ENCODE data around the gene DHX40.
"Not testable (repeated sequence)": the region's sequence is repeated elsewhere in the genome, so short reads cannot be mapped to it uniquely, and the experiment has no call there.

The DHX40 gene, protein sequence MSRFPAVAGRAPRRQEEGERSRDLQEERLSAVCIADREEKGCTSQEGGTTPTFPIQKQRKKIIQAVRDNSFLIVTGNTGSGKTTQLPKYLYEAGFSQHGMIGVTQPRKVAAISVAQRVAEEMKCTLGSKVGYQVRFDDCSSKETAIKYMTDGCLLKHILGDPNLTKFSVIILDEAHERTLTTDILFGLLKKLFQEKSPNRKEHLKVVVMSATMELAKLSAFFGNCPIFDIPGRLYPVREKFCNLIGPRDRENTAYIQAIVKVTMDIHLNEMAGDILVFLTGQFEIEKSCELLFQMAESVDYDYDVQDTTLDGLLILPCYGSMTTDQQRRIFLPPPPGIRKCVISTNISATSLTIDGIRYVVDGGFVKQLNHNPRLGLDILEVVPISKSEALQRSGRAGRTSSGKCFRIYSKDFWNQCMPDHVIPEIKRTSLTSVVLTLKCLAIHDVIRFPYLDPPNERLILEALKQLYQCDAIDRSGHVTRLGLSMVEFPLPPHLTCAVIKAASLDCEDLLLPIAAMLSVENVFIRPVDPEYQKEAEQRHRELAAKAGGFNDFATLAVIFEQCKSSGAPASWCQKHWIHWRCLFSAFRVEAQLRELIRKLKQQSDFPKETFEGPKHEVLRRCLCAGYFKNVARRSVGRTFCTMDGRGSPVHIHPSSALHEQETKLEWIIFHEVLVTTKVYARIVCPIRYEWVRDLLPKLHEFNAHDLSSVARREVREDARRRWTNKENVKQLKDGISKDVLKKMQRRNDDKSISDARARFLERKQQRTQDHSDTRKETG

DNA sequence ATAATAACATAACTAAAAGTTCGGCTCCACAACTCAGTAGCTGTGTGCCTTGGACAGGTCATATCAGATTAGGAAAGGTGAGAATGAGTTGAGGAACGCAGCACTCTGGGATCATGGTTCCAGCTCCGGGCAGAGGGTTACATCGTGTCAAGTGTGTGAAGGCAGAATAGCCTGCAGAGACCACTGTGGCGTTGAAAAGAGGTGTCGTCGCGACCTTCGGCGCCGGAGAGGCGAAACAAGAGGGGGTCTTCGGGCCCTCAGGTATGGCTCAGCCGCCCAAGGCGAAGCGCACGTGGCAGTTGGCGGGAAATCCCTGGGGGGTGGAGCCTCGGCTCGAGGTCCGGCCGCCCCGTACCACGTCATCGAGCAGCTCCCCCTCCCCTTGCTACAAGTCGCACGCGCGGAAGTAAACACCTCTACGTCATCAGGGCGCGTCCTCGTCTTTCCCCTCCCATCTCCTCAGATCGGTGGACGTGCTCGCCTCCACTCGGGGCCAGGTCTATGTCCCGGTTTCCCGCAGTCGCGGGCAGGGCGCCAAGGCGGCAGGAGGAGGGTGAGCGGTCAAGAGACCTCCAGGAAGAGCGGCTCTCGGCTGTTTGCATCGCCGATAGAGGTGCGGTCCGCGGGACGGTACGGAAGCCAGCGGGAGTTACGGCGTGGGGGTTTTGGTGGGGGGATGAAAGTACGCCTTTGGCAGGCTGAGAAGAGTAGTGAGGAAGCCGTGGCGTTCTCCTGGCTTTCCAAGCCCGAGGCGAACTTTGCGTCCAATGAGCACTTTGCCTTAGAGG is at the start of gene DHX40:
DHX40 (plus strand) TSS at position 440 of the 788 bp plus-strand sequence; CDS start at position 502, 62 bp downstream.
- peak; percentile 87 for DNase-seq (ENCODE audit: insufficient read length, low spot score)
- TF ChIP-seq, protein P1, sequence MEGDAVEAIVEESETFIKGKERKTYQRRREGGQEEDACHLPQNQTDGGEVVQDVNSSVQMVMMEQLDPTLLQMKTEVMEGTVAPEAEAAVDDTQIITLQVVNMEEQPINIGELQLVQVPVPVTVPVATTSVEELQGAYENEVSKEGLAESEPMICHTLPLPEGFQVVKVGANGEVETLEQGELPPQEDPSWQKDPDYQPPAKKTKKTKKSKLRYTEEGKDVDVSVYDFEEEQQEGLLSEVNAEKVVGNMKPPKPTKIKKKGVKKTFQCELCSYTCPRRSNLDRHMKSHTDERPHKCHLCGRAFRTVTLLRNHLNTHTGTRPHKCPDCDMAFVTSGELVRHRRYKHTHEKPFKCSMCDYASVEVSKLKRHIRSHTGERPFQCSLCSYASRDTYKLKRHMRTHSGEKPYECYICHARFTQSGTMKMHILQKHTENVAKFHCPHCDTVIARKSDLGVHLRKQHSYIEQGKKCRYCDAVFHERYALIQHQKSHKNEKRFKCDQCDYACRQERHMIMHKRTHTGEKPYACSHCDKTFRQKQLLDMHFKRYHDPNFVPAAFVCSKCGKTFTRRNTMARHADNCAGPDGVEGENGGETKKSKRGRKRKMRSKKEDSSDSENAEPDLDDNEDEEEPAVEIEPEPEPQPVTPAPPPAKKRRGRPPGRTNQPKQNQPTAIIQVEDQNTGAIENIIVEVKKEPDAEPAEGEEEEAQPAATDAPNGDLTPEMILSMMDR (IDR thresholded peaks at IDR 0.05; ENCODE audit: insufficient read depth, missing control alignments), result no peak
- no peak for FAIRE-seq

DNA sequence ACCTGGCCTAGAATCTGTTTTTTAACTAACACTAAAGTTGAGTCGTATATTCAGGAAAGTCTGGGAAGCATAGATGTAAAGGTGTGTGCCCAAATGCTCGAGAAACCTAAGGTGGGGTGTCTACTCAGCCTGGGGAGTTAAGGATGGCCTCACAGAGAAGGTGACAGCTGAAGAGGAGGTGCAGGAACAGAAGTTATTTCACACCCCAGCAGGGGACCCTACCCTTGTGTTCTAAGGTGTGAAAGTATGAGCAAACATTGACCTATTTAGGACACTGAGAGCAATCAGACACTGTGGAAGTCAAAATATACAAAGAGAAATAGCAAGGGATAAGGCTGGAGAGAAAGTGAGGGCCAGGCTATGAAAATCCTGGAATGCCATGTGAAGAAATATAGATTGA is 49.0 kb upstream of the DHX40 start:
- TF ChIP-seq, protein P1 (IDR thresholded peaks at IDR 0.05; ENCODE audit: insufficient read depth, missing control alignments), result no peak
- FAIRE-seq (no peak), DNase-seq (ENCODE audit: insufficient read length, low spot score) (no peak)

DNA sequence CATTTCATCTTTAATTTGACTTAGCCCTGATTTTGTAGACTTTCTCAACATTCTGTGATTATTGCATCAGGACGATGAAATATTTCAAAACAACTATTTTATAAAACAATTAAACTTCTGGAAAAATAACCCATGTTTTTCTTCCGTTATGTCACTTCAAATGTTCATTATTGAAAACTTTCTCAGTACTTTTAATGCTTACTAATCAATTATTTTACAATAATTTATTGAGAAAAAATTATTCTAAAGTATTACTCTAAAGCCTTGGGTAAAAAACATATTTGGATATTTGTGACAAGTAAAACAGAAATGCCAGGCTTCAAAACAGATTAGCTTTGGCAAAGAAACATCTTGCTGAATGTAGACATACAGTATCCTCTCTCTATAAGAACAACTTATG is 46.3 kb upstream of the DHX40 start:
- TF ChIP-seq, protein P1 (IDR thresholded peaks at IDR 0.05; ENCODE audit: insufficient read depth, missing control alignments), result no peak
- DNase-seq (ENCODE audit: insufficient read length, low spot score) (no peak), FAIRE-seq (no peak)

DNA sequence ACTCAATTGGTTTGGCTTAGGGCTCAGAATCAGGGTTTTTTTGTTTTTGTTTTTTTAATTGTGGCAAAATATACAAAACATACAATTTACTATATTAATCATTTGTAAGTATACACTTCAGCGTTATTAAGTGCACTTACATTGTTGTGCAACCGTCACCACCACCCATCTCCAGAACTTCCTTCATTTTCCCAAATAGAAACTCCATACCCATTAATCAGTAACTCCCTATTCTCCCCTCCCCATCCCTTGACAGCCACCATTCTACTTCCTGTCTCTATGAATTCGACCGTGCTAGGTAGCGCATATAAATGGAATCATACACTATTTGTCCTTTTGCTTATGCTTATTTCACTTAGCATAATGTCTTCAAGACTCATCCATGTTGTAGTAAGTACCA is 45.2 kb upstream of the DHX40 start:
- FAIRE-seq (no peak), DNase-seq (ENCODE audit: insufficient read length, low spot score) (no peak)
- TF ChIP-seq, protein P1 (IDR thresholded peaks at IDR 0.05; ENCODE audit: insufficient read depth, missing control alignments), result no peak

DNA sequence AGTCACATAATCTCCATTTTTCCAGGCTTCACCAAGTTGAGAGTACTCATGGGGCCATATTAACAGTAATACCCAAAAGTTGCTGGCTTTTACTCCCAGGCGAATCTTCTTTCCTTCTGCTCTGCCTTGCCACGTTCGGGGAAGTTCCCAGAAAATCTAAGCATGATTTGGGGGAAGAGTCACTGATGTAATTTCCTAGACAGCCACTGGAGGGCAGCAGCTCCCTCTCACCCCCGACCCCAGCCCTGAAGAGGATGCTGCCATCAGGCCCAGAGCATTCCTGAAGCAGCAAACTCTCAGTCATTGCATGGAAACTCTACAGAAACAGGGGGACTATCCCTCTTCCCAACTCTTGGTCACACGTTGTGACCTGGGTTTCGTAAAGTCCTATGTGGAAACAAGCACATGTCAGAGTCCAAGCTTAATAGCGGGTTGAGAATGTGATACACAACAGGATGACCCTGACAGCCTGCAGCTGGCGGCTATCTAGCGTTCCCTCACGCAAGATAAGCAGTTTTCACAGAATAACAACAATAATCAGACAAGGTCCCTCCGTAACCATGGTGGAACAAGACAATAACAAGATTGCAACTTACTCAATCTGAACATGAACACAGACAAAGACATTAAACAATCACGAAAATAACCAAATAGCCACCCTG is 43.8 kb upstream of the DHX40 start:
- TF ChIP-seq, protein P1 (IDR thresholded peaks at IDR 0.05; ENCODE audit: insufficient read depth, missing control alignments), result peak; percentile 96
- peak; percentile 50 for DNase-seq (ENCODE audit: insufficient read length, low spot score)
- no peak for FAIRE-seq

DNA sequence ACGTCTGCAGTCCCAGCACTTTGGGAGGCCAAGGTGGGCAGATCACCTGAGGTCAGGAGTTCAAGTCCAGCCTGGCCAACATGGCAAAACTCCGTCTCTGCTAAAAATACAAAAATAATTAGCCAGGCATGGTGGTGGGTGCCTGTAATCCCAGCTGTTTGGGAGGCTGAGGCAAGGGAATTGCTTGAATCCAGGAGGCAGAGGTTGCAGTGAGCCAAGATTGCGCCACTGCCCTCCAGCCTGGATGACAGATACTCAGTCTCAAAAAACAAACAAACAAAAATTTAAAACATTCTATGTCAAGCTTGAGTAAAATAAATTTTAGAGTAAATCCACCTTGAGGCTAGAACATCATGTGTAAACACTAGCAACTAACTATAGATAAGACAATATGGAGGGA is 40.5 kb upstream of the DHX40 start:
- DNase-seq (ENCODE audit: insufficient read length, low spot score); FAIRE-seq: not testable (repeated sequence)

DNA sequence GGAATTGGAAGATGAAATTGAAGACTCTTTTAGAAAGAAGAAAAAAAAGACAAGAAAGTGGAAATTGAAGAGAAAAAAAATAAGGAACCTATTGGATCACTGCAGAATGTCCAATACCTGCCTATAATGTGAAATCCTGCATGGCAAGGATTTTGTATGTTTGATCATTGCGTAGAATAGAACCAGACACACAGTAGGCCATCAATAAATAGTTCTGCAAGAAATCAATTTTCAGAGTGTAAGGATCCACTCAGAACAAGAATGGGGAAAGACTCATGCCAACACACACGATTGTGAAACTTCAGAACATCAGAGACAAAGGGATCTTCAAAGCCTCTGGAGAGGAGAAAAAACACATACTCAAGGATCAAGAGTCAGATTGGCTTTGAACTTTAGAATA is 39.7 kb upstream of the DHX40 start:
- no peak for DNase-seq (ENCODE audit: insufficient read length, low spot score)
- no peak for FAIRE-seq
- TF ChIP-seq, protein P1 (IDR thresholded peaks at IDR 0.05; ENCODE audit: insufficient read depth, missing control alignments), result no peak

Measured in D721Med (cell line).